Kidney (tissue), 14 donors: ENCODE results near the gene ABCC9. TPM values are rescaled to one million over a fixed set of nuclear protein-coding genes. Genes with fewer than 3 reads are reported as not detected.

Source experiments
- DNase-seq, 5 donors: peaks; one replicate each; pipeline ENCODE4 v3.0.0-alpha.2; 2013 to 2020
- FAIRE-seq: peaks from 2 replicates; lab custom pipeline; 2012; peaks lifted over from hg19 to GRCh38; lab: Jason Lieb, UNC
- H3K27ac ChIP-seq, 2 donors: one replicate each; pipeline ENCODE4 v1.7.0; 2013; ENCODE audit warnings: low read depth in 2 of 2, low read length in 2 of 2, inconsistent platforms in 1 of 2
- H3K27me3 ChIP-seq: one replicate; pipeline ENCODE4 v1.7.1; 2013; ENCODE audit warnings: low read length, inconsistent platforms; ENCODE audit not compliant: control insufficient read depth, insufficient read depth
- H3K36me3 ChIP-seq, 3 donors: one replicate each; pipeline versions ENCODE4 v1.7.0 to v1.7.1; 2013; ENCODE audit warnings: low read length in 3 of 3, control low read depth in 1 of 3, inconsistent platforms in 1 of 3; ENCODE audit not compliant: insufficient read depth in 3 of 3, control insufficient read depth in 2 of 3
- H3K4me1 ChIP-seq, 3 donors: one replicate each; pipeline versions ENCODE4 v1.7.0 to v1.7.1; 2013; ENCODE audit warnings: low read length in 3 of 3, inconsistent platforms in 1 of 3, low read depth in 1 of 3; ENCODE audit not compliant: control insufficient read depth in 2 of 3, insufficient read depth in 2 of 3
- H3K4me3 ChIP-seq, 3 donors: one replicate each; pipeline versions ENCODE4 v1.7.0 to v1.8.1; 2013; ENCODE audit warnings: low read length in 3 of 3, control low read depth in 1 of 3, inconsistent platforms in 1 of 3
- H3K9ac ChIP-seq, 3 donors: one replicate each; pipeline versions ENCODE4 v1.7.0 to v1.7.1; 2013; ENCODE audit warnings: low read length in 3 of 3, control low read depth in 1 of 3, inconsistent platforms in 1 of 3
- H3K9me3 ChIP-seq, 3 donors: one replicate each; pipeline versions ENCODE4 v1.7.0 to v1.7.1; 2013; ENCODE audit warnings: low read length in 3 of 3, control low read depth in 1 of 3, inconsistent platforms in 1 of 3; ENCODE audit not compliant: control insufficient read depth in 2 of 3, insufficient read depth in 1 of 3
- CTCF ChIP-seq: IDR thresholded peaks from 3 replicates; pipeline ENCODE4 v1.5.1; 2012; ENCODE audit warnings: mild to moderate bottlenecking, moderate library complexity, borderline replicate concordance; ENCODE audit not compliant: insufficient read depth; ENCODE audit errors: extremely low read depth
- intact Hi-C: fragments of 100-400 bp; cut with DNase I; formaldehyde crosslinking; loops from one replicate; pipeline ENCODE4 v1.11.1; 2022
- polyA plus RNA-seq: library from polyadenylated mRNA; stranded (reverse); fragments of 350-450 nt; fragmentation: Illumina TruSeq; extraction: RNeasy Lipid Tissue Mini Kit (QIAGEN cat#74804); gene quantifications from one replicate; pipeline ENCODE4 v1.2.3, GENCODE V29; 2014; ENCODE audit warnings: low read depth, low replicate concordance; ENCODE audit not compliant: insufficient read depth
- total RNA-seq: library from RNA; stranded (reverse); fragmentation: NEBNext Ultra II Directional; extraction: Animal tissue kit (Norgen Biotek cat#: 25700); gene quantifications from one replicate; pipeline ENCODE4 v1.2.1, GENCODE V29; 2021
- donor health status: control.
- donor health status: control.
- donor health status: control.
- donor health status: control.
- donor health status: control.
- donor health status: DM: yes; HTN: yes; CAD: no.
- donor health status: Normal renal cell carcinoma (clear cell type).

ABCC9 gene
- total and polyA plus RNA-seq, 2 donors from 2014 or later = 1.8 to 21.3 TPM

GRCh38 chr12:21921436-21921835 lies 19.8 kb downstream of the ABCC9 start:
- no peak overlapping the region for H3K4me3 ChIP-seq
- no peak for DNase-seq
- intact Hi-C loops = no loop called here
- no peaks in the 10 kb centered on the region for H3K9me3 ChIP-seq
- H3K27ac ChIP-seq = no peak overlapping the region
- no peaks in the 10 kb centered on the region for H3K36me3 ChIP-seq
- H3K9ac ChIP-seq = no peak overlapping the region
- no peaks in the 10 kb centered on the region for H3K4me1 ChIP-seq
- H3K27me3 ChIP-seq = no peaks in the 10 kb centered on the region
- TF ChIP-seq CTCF = no peak
- FAIRE-seq = no peak

- no peaks in the 10 kb centered on the region for H3K9me3 ChIP-seq
- FAIRE-seq (no peak), DNase-seq (no peak)
- no peaks in the 10 kb centered on the region for H3K36me3 ChIP-seq
- no peak overlapping the region for H3K27ac ChIP-seq
- no peaks in the 10 kb centered on the region for H3K4me1 ChIP-seq
- no peak overlapping the region for H3K4me3 ChIP-seq
- no peak overlapping the region for H3K9ac ChIP-seq
- H3K27me3 ChIP-seq = no peaks in the 10 kb centered on the region
- intact Hi-C loops = no loop called here
- TF ChIP-seq CTCF = no peak
These were observed 22.8 kb downstream of the ABCC9 start for GRCh38 chr12:21918456-21918855.

GRCh38 chr12:21913823-21914222 lies 27.4 kb downstream of the ABCC9 start:
- FAIRE-seq (no peak), DNase-seq (no peak)
- no peak for TF ChIP-seq CTCF
- no peak overlapping the region for H3K27ac ChIP-seq
- no peaks in the 10 kb centered on the region for H3K36me3 ChIP-seq
- H3K27me3 ChIP-seq = no peaks in the 10 kb centered on the region
- intact Hi-C loops = no loop called here
- H3K4me3 ChIP-seq = no peak overlapping the region
- H3K9ac ChIP-seq = no peak overlapping the region
- no peaks in the 10 kb centered on the region for H3K9me3 ChIP-seq
- H3K4me1 ChIP-seq = no peaks in the 10 kb centered on the region

- no peak for TF ChIP-seq CTCF
- no peaks in the 10 kb centered on the region for H3K27me3 ChIP-seq
- no peak overlapping the region for H3K9ac ChIP-seq
- FAIRE-seq (no peak), DNase-seq (no peak)
- H3K4me1 ChIP-seq = no peaks in the 10 kb centered on the region
- H3K27ac ChIP-seq = no peak overlapping the region
- H3K4me3 ChIP-seq = no peak overlapping the region
- no peaks in the 10 kb centered on the region for H3K9me3 ChIP-seq
- intact Hi-C loops = no loop called here
- no peaks in the 10 kb centered on the region for H3K36me3 ChIP-seq
These were observed 28.9 kb downstream of the ABCC9 start for GRCh38 chr12:21912318-21912717.
